ENCODE measurements around the gene RAX. TPM values are rescaled to one million over a fixed set of nuclear protein-coding genes. Genes with fewer than 3 reads are reported as not detected.

The RAX gene
- total and polyA plus RNA-seq, 2 of the 8 experiments (the other 6 are each of a cell fraction or from before 2014, with no cell fraction given): 0.12 to 0.52 TPM

- Histone ChIP-seq H2AK5ac (ENCODE audit: low read depth, low read length) (no peak overlapping the region), H3K27ac (ENCODE audit: low read depth, low read length) (no peak overlapping the region), H3K27me3 (replicated peaks in 1 of 4; ENCODE audit: control insufficient read depth in 3 of 4, extremely low read depth in 1 of 4, insufficient read depth in 3 of 4, low read length in 3 of 4) (peaks cover 0 to 13% (median 6%) of the 10 kb centered on the region in 4 experiments; a peak in 6 of 7 replicates), H2AFZ (ENCODE audit: low read length) (no peak overlapping the region), H2BK120ac (replicated peaks; ENCODE audit: low read depth, low read length) (no peak overlapping the region), H3K23me2 (ENCODE audit: low read depth, low read length) (peaks cover 2% of the 10 kb centered on the region; the same call in 1 of the 2 replicates), H3K79me2 (ENCODE audit: control insufficient read depth in 1 of 2, insufficient read depth in 2 of 2, low read length in 2 of 2) (no peaks in the 10 kb centered on the region), H4K5ac (ENCODE audit: insufficient read length, low read depth, low read length) (no peak overlapping the region), H3K56ac (replicated peaks; ENCODE audit: insufficient read length, low read depth, low read length) (no peak overlapping the region), H3K4me1 (replicated peaks in 1 of 4; ENCODE audit: control insufficient read depth in 3 of 4, insufficient read depth in 4 of 4, low read length in 3 of 4) (no peaks in the 10 kb centered on the region; a peak in 1 of 7 replicates), H3K9me3 (ENCODE audit: insufficient read depth in 2 of 2, low read depth in 1 of 2, low read length in 1 of 2) (no peaks in the 10 kb centered on the region), H3K4me2 (ENCODE audit: insufficient read depth in 1 of 2, low read depth in 2 of 2, low read length in 2 of 2) (no peak overlapping the region), H3K9ac (replicated peaks in 1 of 4; ENCODE audit: extremely low read depth in 1 of 4, low read depth in 3 of 4, low read length in 3 of 4) (no peak overlapping the region), H4K91ac (replicated peaks; ENCODE audit: insufficient read length, low read length) (no peak overlapping the region), H3K18ac (ENCODE audit: extremely low read depth, low read length) (no peak overlapping the region), H3K79me1 (ENCODE audit: low read depth, low read length) (no peaks in the 10 kb centered on the region), H3K4ac (replicated peaks; ENCODE audit: insufficient read length, low read depth, low read length) (no peak overlapping the region), H2BK5ac (ENCODE audit: low read depth, low read length) (no peak overlapping the region), H2BK12ac (ENCODE audit: low read depth, low read length) (no peak overlapping the region), H3K14ac (ENCODE audit: insufficient read length) (no peak overlapping the region), H3K23ac (ENCODE audit: insufficient read length) (no peak overlapping the region), H3K36me3 (ENCODE audit: control insufficient read depth in 2 of 4, insufficient read depth in 4 of 4, low read length in 3 of 4) (no peaks in the 10 kb centered on the region), H4K8ac (ENCODE audit: extremely low read depth, insufficient read depth, low read length) (no peak overlapping the region), H2BK20ac (ENCODE audit: low read length) (no peak overlapping the region), H3K4me3 (ENCODE audit: extremely low read depth in 1 of 4, insufficient read depth in 2 of 4, low read depth in 3 of 4, low read length in 4 of 4) (no peak overlapping the region), H4K20me1 (replicated peaks in 1 of 2; ENCODE audit: control insufficient read depth in 1 of 2, insufficient read depth in 2 of 2, low read length in 2 of 2) (no peaks in the 10 kb centered on the region), H2BK15ac (ENCODE audit: low read length) (no peak overlapping the region)
- ChIA-PET POLR2A (ENCODE audit: partially characterized antibody) (no interaction called here), CTCF (ENCODE audit: partially characterized antibody) (interaction anchor here (1.0 to 1.7 kb wide), 2 partner anchors 42 to 58 kb away, joined by 3 to 4 read pairs; no protein-coding TSS in a partner anchor)
- WGBS, 2 experiments (ENCODE audit: extremely low coverage in 1 of 2, insufficient coverage in 1 of 2, insufficient read length in 1 of 2, insufficient replicate concordance in 2 of 2, low coverage in 1 of 2, low lambda C conversion rate in 2 of 2, missing lambda C conversion rate in 1 of 2): 90% methylated on average over 6 of the region's 6 CpGs; no CpG with 5 or more reads in 1 of the 2 experiments
- no peak for DNase-seq (ENCODE audit: low read depth in 1 of 2, low spot score in 2 of 2)
- FAIRE-seq: no peak
- TF ChIP-seq YY1 (IDR thresholded peaks at IDR 0.05; ENCODE audit: low read depth, low read length) (no peak), SP4 (IDR thresholded peaks at IDR 0.05; ENCODE audit: low read length) (no peak), EZH2 (IDR thresholded peaks at IDR 0.05; ENCODE audit: low read depth, low read length, severe bottlenecking) (no peak), SRF (IDR thresholded peaks at IDR 0.05; ENCODE audit: low read depth, low read length) (no peak), TAF7 (optimal IDR thresholded peaks at IDR 0.05; ENCODE audit: borderline replicate concordance, low read depth, low read length) (no peak), SIRT6 (IDR thresholded peaks at IDR 0.05; ENCODE audit: low read length) (no peak), TCF12 (IDR thresholded peaks at IDR 0.05; ENCODE audit: low read depth, low read length) (no peak), NRF1 (IDR thresholded peaks at IDR 0.05; ENCODE audit: low read depth, low read length) (no peak), POLR2AphosphoS5 (IDR thresholded peaks at IDR 0.05; ENCODE audit: low read depth, low read length) (no peak), ATF3 (IDR thresholded peaks at IDR 0.05; ENCODE audit: insufficient read depth, low read depth, low read length) (no peak), USF2 (IDR thresholded peaks at IDR 0.05; ENCODE audit: low read length) (no peak), TBP (IDR thresholded peaks at IDR 0.05; ENCODE audit: low read depth, low read length) (no peak), E2F6 (IDR thresholded peaks at IDR 0.05) (no peak)
These were observed 33.4 kb upstream of the RAX start for GRCh38 chr18:59306640-59307039.
